ENCODE data around the gene ATP5PB.

The ATP5PB gene

GRCh38 chr1:111476214-111476613, 26.9 kb downstream of the ATP5PB start:
- no peak for DNase-seq

- DNase-seq, result no peak
Measured at GRCh38 chr1:111476761-111477309, 27.6 kb downstream of the ATP5PB start.

GRCh38 chr1:111480674-111481073, 31.4 kb downstream of the ATP5PB start:
- DNase-seq, result no peak

- DNase-seq, result peak; percentile 77
Measured at GRCh38 chr1:111481387-111482221, 32.3 kb downstream of the ATP5PB start.

- no peak for DNase-seq
Measured at GRCh38 chr1:111483166-111483565, 33.9 kb downstream of the ATP5PB start.

GRCh38 chr1:111483876-111484275, 34.6 kb downstream of the ATP5PB start:
- DNase-seq, result no peak

- no peak for DNase-seq
Measured at GRCh38 chr1:111484391-111485026, 35.2 kb downstream of the ATP5PB start.

GRCh38 chr1:111486431-111486830, 37.2 kb downstream of the ATP5PB start:
- no peak for DNase-seq

GRCh38 chr1:111487133-111487532, 37.9 kb downstream of the ATP5PB start:
- no peak for DNase-seq

GRCh38 chr1:111488669-111489068, 39.4 kb downstream of the ATP5PB start:
- DNase-seq, result no peak

- DNase-seq, result no peak
Measured at GRCh38 chr1:111489604-111490003, 40.3 kb downstream of the ATP5PB start.

GRCh38 chr1:111490220-111490619, 41.0 kb downstream of the ATP5PB start:
- no peak for DNase-seq

GRCh38 chr1:111491070-111491469, 41.8 kb downstream of the ATP5PB start:
- DNase-seq, result no peak

- no peak for DNase-seq
Measured at GRCh38 chr1:111496398-111496797, 47.1 kb downstream of the ATP5PB start.

- no peak for DNase-seq
Measured at GRCh38 chr1:111497592-111497991, 48.3 kb downstream of the ATP5PB start.

- DNase-seq, result no peak
Measured at GRCh38 chr1:111499026-111499785, 49.9 kb downstream of the ATP5PB start.

- DNase-seq, result no peak
Measured at GRCh38 chr1:111501645-111502044, 52.4 kb downstream of the ATP5PB start.

GRCh38 chr1:111503585-111504060, 54.4 kb downstream of the ATP5PB start, which contains the start of the genes ADORA3 and TMIGD3:
Gene ADORA3 (minus strand): TSS chr1:111503633. CDS start chr1:111503354, 279 bp downstream.
Gene TMIGD3 (minus strand): TSS chr1:111503633. CDS start chr1:111503354, 279 bp downstream.
- DNase-seq, result no peak

GRCh38 chr1:111504097-111504496, 54.8 kb downstream of the ATP5PB start:
- no peak for DNase-seq

- DNase-seq, result no peak
Measured at GRCh38 chr1:111505641-111506119, 56.4 kb downstream of the ATP5PB start.

- no peak for DNase-seq
Measured at GRCh38 chr1:111506561-111506960, 57.3 kb downstream of the ATP5PB start.

- no peak for DNase-seq
Measured at GRCh38 chr1:111507411-111508201, 58.3 kb downstream of the ATP5PB start.
